HL-60 (cell line): ENCODE results near the gene DERL3.

Experiments
- DNase-seq, 2 experiments: peaks; one replicate each; pipeline ENCODE4 v3.0.0-alpha.2; 2010 to 2020; ENCODE audit warnings: low read depth in 1 of 2, low spot score in 1 of 2
- H3K27ac ChIP-seq: fragments of 250-450 bp; sonication (Bioruptor Pico); replicated peaks from 2 replicates; pipeline ENCODE4 v1.5.1; 2020; ENCODE audit warnings: mild to moderate bottlenecking, moderate library complexity
- H3K27me3 ChIP-seq: fragments of 250-450 bp; sonication (Bioruptor Pico); 2 replicates; pipeline ENCODE4 v1.5.1; 2021; ENCODE audit warnings: mild to moderate bottlenecking, moderate library complexity; ENCODE audit not compliant: insufficient read depth, poor library complexity, severe bottlenecking
- H3K4me3 ChIP-seq: replicated peaks from 2 replicates; pipeline ENCODE4 v1.5.1; 2011; ENCODE audit warnings: mild to moderate bottlenecking, control low read depth, low read length; ENCODE audit not compliant: insufficient read depth
- CTCF ChIP-seq: IDR thresholded peaks from one replicate; pipeline ENCODE4 v1.5.1; 2011; ENCODE audit warnings: low read length, control low read depth, inconsistent platforms; ENCODE audit not compliant: insufficient read depth
- GABPA ChIP-seq: IDR thresholded peaks from 2 replicates; pipeline ENCODE4 v1.6.1; 2012; ENCODE audit warnings: low read depth
- POLR2AphosphoS5 ChIP-seq: IDR thresholded peaks from 2 replicates; pipeline ENCODE4 v1.6.1; 2012; ENCODE audit warnings: low read depth
- REST ChIP-seq: IDR thresholded peaks from 2 replicates; pipeline ENCODE4 v1.6.1; 2012; ENCODE audit warnings: low read depth; ENCODE audit not compliant: insufficient replicate concordance
- SPI1 ChIP-seq: IDR thresholded peaks from 2 replicates; pipeline ENCODE4 v1.6.1; 2012; ENCODE audit warnings: low read depth, mild to moderate bottlenecking, borderline replicate concordance
- long read RNA-seq: library from polyadenylated mRNA; unstranded; transcript quantifications from one replicate; pipeline ENCODE4 v2.0.0, GENCODE V29; 2020

The DERL3 gene
- long read RNA-seq, transcript DERL3-204 (7 exons, 1,063 nt), result major isoform, 6 of 46 reads
- long read RNA-seq, transcript DERL3-202 (7 exons, 860 nt), result major isoform, 6 of 46 reads
- long read RNA-seq, transcript DERL3-208 (6 exons, 969 nt), result major isoform, 6 of 46 reads
- long read RNA-seq, partial matches to known transcripts, result 7 of 46 reads
- long read RNA-seq, other reads (novel, unspliced or antisense), result 20 of 46 reads

- Histone ChIP-seq H3K27ac (peak within 1 kb of the TSS; percentile 80), H3K4me3 (peak within 1 kb of the TSS; percentile 64), H3K27me3 (no peaks in the 10 kb centered on the region)
- DNase-seq, result peak; percentile 100
- TF ChIP-seq REST (no peak), SPI1 (peak; percentile 56; the same call in 1 of the 2 replicates), CTCF (no peak), GABPA (no peak), POLR2AphosphoS5 (peak; percentile 73)
Observed at GRCh38 chr22:23838681-23839468, at the start of gene DERL3. DERL3 (minus strand) TSS chr22:23839006; CDS start chr22:23838987, 19 bp downstream.

- no peak for TF ChIP-seq GABPA
- no peak for TF ChIP-seq SPI1
- no peak for TF ChIP-seq REST
- TF ChIP-seq CTCF, result no peak
- TF ChIP-seq POLR2AphosphoS5, result no peak
- H3K27me3 ChIP-seq, result no peaks in the 10 kb centered on the region
Observed at GRCh38 chr22:23884140-23884539, 45.3 kb upstream of the DERL3 start.

GRCh38 chr22:23883658-23884057, 44.9 kb upstream of the DERL3 start:
- H3K27ac ChIP-seq, result no peak overlapping the region
- H3K4me3 ChIP-seq, result no peak overlapping the region
- TF ChIP-seq REST, result no peak
- no peaks in the 10 kb centered on the region for H3K27me3 ChIP-seq
- no peak for DNase-seq

More at GRCh38 chr22:23884140-23884539, 45.3 kb upstream of the DERL3 start:
- Histone ChIP-seq H3K27ac (no peak overlapping the region), H3K4me3 (no peak overlapping the region)
- DNase-seq, result no peak
